Activated CD8-positive, alpha-beta memory T cell treated with anti-CD3 and anti-CD28 coated beads, Interleukin-2, amount 10 ng/mL, durations not matched to agents 7 days and 5 days (primary cell): Measurements from ENCODE around the gene STX10. TPM values are rescaled to one million over a fixed set of nuclear protein-coding genes. Genes with fewer than 3 reads are reported as not detected.
A peak's percentile ranks its signal among the peaks of the same experiment; 100 is the strongest.
"Not testable (repeated sequence)": the region's sequence is repeated elsewhere in the genome, so short reads cannot be mapped to it uniquely, and the experiment has no call there.

Source experiments
- ATAC-seq: fragments of 150-1000 bp; cut with Tn5 transposase; one replicate; pipeline ENCODE4 v1.10.0; 2021; ENCODE audit warnings: moderate library complexity
- CTCF ChIA-PET: fragments of 350-600 bp; sonication (Branson Sonifier 250); formaldehyde crosslinking; loops from one replicate; lab custom pipeline; 2021; ENCODE audit warnings: antibody characterized with exemption; lab: Charles Lee
- DNase-seq: peaks from one replicate; pipeline ENCODE4 v3.0.0-alpha.2; 2020
- H3K27ac Mint-ChIP-seq: one replicate; pipeline ENCODE4 v1.8.0; 2021; ENCODE audit warnings: mild to moderate bottlenecking, mixed read lengths
- H3K27me3 Mint-ChIP-seq: one replicate; pipeline ENCODE4 v1.8.0; 2021; ENCODE audit warnings: mixed read lengths
- H3K36me3 Mint-ChIP-seq: one replicate; pipeline ENCODE4 v1.8.0; 2021; ENCODE audit warnings: mild to moderate bottlenecking, mixed read lengths
- H3K4me1 Mint-ChIP-seq: one replicate; pipeline ENCODE4 v1.8.0; 2021; ENCODE audit warnings: mixed read lengths
- H3K4me3 Mint-ChIP-seq: one replicate; pipeline ENCODE4 v1.8.0; 2021; ENCODE audit warnings: mild to moderate bottlenecking, moderate library complexity, mixed read lengths
- H3K9me3 Mint-ChIP-seq: one replicate; pipeline ENCODE4 v1.8.0; 2022; ENCODE audit warnings: low read depth, mixed read lengths
- total RNA-seq, 2 experiments: library from RNA; stranded (reverse); gene quantifications; one replicate each; pipeline ENCODE4 v1.2.3, GENCODE V29; 2021

STX10 gene
- total RNA-seq, 2 experiments from 2014 or later, result 58.6 to 70.1 TPM

DNA sequence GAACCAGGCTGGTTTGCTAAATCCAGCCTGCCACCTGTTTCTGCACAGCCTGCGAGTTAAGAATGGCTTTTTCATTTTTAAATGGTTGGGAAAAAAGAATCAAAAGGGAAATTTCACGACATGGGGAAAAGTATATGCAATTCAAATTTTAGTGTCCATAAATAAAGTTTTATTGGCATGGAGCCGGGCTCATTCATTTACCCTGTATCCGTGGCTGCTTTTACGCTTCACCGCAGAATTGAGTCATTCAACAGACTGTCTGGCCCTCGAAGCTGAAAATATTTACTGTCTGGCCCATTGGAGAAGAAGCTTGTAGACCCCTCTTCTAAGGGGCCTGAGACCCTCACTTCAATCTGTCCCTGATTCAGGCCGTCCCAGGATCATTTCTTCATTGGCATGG is 26.2 kb upstream of the STX10 start:
- H3K4me3 Mint-ChIP-seq, result no peak overlapping the region
- CTCF ChIA-PET, result interaction anchor here (0.8 to 4.0 kb wide), 4 partner anchors 12 to 32 kb away, joined by 3 to 28 read pairs (median 4); no protein-coding TSS in a partner anchor
- H3K36me3 Mint-ChIP-seq, result no peaks in the 10 kb centered on the region
- H3K27me3 Mint-ChIP-seq, result no peaks in the 10 kb centered on the region
- ATAC-seq (no peak), DNase-seq (no peak)
- peaks cover 30% of the 10 kb centered on the region for H3K4me1 Mint-ChIP-seq
- no peak overlapping the region for H3K27ac Mint-ChIP-seq
- H3K9me3 Mint-ChIP-seq, result no peaks in the 10 kb centered on the region

- DNase-seq (no peak), ATAC-seq (no peak)
- H3K36me3 Mint-ChIP-seq, result no peaks in the 10 kb centered on the region
- CTCF ChIA-PET, result interaction anchor here (2.3 to 4.0 kb wide), 2 partner anchors 9 to 22 kb away, joined by 8 to 28 read pairs; no protein-coding TSS in a partner anchor
- peaks cover 48% of the 10 kb centered on the region for H3K4me1 Mint-ChIP-seq
- peak overlapping the region; percentile 71 for H3K4me3 Mint-ChIP-seq
- no peaks in the 10 kb centered on the region for H3K9me3 Mint-ChIP-seq
- H3K27ac Mint-ChIP-seq, result peak overlapping the region; percentile 95
- no peaks in the 10 kb centered on the region for H3K27me3 Mint-ChIP-seq
Observed at GRCh38 chr19:13173139-13173737, 23.1 kb upstream of the STX10 start.

- ATAC-seq (peak; percentile 5), DNase-seq (peak; percentile 82)
- peak overlapping the region; percentile 95 for H3K27ac Mint-ChIP-seq
- H3K27me3 Mint-ChIP-seq, result no peaks in the 10 kb centered on the region
- no peaks in the 10 kb centered on the region for H3K9me3 Mint-ChIP-seq
- peak overlapping the region; percentile 71 for H3K4me3 Mint-ChIP-seq
- peaks cover 53% of the 10 kb centered on the region for H3K4me1 Mint-ChIP-seq
- CTCF ChIA-PET, result interaction anchor here (0.7 to 4.0 kb wide), 4 partner anchors 9 to 69 kb away, joined by 4 to 28 read pairs (median 6); no protein-coding TSS in a partner anchor
- peaks cover 2% of the 10 kb centered on the region for H3K36me3 Mint-ChIP-seq
Observed at GRCh38 chr19:13172346-13173138, 22.4 kb upstream of the STX10 start.

- H3K4me1 Mint-ChIP-seq, result peaks cover 64% of the 10 kb centered on the region
- DNase-seq (no peak), ATAC-seq (no peak)
- H3K4me3 Mint-ChIP-seq, result no peak overlapping the region
- peak overlapping the region; percentile 77 for H3K27ac Mint-ChIP-seq
- H3K9me3 Mint-ChIP-seq, result no peaks in the 10 kb centered on the region
- CTCF ChIA-PET, result interaction anchor here (0.7 to 6.2 kb wide), 6 partner anchors 11 to 781 kb away, joined by 3 to 63 read pairs (median 4); no protein-coding TSS in a partner anchor
- peaks cover 2% of the 10 kb centered on the region for H3K36me3 Mint-ChIP-seq
- no peaks in the 10 kb centered on the region for H3K27me3 Mint-ChIP-seq
Observed at GRCh38 chr19:13171146-13171545, 21.0 kb upstream of the STX10 start.

DNA sequence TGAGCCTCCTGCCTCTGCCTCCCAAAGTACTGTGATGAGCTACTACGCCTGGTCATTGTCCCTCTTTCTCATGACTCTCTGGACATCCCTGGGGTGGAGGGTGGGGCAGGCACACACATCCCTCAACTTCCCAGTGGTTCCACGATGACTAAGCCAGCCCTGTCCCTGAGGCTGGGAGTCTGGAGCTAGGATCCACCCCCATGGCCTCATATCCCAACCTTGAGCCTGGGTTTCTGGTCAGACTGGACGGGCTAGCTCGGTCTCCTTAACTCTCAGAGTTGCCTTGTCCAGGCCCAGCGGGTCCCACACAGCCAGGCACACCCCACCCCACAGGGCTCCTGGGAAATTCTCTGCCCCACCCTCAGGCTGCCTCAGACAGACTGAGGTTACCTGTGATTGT is 19.6 kb upstream of the STX10 start:
- Mint-ChIP-seq H3K4me3 (no peak overlapping the region), H3K27me3 (no peaks in the 10 kb centered on the region)
- CTCF ChIA-PET, result interaction anchor here (0.8 to 6.2 kb wide), 6 partner anchors 11 to 108 kb away, joined by 3 to 63 read pairs (median 4); no protein-coding TSS in a partner anchor

DNA sequence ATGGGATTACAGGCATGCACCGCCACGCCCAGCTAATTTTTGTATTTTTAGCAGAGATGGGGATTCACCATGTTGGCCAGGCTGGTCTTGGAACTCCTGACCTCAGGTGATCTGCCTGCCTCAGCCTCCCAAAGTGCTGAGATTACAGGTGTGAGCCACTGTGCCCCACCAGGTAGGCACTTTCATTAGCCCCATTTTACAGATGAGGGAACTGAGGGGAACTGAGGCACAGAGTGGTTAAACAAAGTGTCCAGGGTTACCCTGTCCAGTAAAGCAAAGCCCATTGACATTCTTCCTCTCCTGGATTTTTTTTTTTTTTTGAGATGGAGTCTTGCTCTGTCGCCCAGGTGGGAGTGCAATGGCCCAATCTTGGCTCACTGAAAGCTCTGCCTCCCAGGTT is 16.0 kb upstream of the STX10 start:
- CTCF ChIA-PET, result interaction anchor here (6.2 to 6.3 kb wide), 3 partner anchors 10 to 28 kb away, joined by 25 to 63 read pairs (median 58); no protein-coding TSS in a partner anchor
- not testable (repeated sequence) for H3K36me3 Mint-ChIP-seq, ATAC-seq, H3K9me3 Mint-ChIP-seq, H3K4me3 Mint-ChIP-seq, DNase-seq, H3K27me3 Mint-ChIP-seq
- Mint-ChIP-seq H3K4me1 (peaks cover 83% of the 10 kb centered on the region), H3K27ac (peak overlapping the region; percentile 73)

More for the DNA sequence above, 19.6 kb upstream of the STX10 start:
- ATAC-seq, result no peak
- peaks cover 77% of the 10 kb centered on the region for H3K4me1 Mint-ChIP-seq
- H3K27ac Mint-ChIP-seq, result peak overlapping the region; percentile 99
- peaks cover 2% of the 10 kb centered on the region for H3K36me3 Mint-ChIP-seq
- H3K9me3 Mint-ChIP-seq, result no peaks in the 10 kb centered on the region
- DNase-seq, result no peak

DNA sequence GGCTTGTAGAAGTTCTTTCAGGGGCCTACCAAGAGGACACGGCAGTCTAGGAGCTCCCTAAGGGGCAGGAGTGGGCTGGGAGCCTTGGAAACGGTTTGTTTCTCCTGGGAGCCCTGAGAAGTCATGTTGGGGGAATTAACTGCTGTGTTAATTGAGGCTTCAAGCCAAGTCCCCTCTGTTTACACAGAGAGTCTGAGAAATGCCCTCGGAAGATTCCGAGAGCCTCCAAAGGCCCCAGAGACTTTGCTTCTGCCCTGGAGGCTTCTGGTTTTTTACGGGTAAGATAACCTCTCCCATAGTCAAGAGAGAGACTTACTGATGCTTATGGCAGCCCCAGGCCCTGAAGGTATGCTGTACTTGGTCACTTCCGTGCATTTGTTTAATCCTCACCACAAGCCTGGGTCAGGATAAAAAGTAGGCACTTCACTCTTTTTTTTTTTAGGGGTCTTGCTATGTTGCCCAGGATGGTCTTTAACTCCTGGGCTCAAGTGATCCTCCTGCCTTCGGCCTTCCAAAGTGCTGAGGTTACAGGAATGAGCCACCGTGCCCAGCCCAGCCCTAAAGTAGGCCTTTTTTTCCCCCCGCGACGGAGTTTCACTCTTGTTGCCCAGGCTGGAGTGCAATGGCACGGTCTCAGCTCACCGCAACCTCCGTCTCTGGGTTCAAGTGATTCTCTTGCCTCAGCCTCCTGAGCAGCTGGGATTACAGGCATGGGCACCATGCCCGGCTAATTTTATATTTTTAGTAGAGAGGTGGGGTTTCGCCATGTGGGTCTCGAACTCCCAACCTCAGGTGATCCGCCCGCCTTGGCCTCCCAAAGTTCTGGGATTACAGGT is 15.2 kb upstream of the STX10 start:
- ATAC-seq (no peak), DNase-seq (no peak)
- H3K27ac Mint-ChIP-seq, result peak overlapping the region; percentile 95
- peaks cover 83% of the 10 kb centered on the region for H3K4me1 Mint-ChIP-seq
- H3K27me3 Mint-ChIP-seq, result no peaks in the 10 kb centered on the region
- peaks cover 4% of the 10 kb centered on the region for H3K36me3 Mint-ChIP-seq
- CTCF ChIA-PET, result interaction anchor here (1.0 to 6.3 kb wide), 9 partner anchors 9 to 41 kb away, joined by 3 to 63 read pairs (median 23); partner anchors contain the start of genes IER2 and STX10
- H3K9me3 Mint-ChIP-seq, result no peaks in the 10 kb centered on the region
- H3K4me3 Mint-ChIP-seq, result peak overlapping the region; percentile 86

DNA sequence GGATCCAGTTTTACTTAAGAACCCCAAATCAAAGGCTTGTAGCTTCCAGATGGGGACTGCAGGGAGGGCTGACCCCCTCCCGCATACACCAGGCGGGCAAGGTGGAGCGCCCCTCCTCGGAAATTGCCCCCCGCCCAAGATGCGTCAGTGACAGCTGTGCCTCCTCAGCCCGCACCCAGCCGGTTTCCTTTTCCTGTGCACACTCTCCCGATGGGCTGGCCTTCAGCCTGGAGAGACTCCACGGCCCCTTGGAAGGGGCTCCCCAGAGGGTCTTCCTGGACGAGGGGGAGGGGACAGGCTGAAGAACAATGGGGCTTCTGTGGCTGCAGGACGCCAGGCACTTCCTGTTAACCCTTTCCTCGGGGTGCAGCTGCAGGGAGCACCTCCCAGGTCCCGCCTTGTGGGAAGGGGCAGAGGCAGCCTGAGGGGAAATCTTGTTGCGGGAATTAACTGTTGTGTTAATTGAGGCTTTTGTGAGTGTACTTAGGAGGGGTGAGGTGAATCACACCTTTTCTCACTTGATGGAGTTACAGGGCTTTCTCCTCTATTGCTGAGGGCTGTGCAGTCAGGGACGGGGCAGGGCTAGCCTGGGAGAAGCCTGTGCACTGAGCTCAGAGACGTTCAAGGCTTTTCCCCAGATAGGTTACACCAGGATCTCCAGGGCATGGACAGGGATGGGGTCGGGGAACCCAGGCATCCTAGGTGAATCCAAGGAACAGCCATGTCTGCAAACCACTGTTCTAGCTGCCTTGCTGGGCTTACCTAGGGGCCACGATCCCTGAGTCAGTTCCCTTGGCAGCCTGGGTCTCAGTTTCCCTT is 14.4 kb upstream of the STX10 start:
- H3K27me3 Mint-ChIP-seq, result no peaks in the 10 kb centered on the region
- peak overlapping the region; percentile 86 for H3K4me3 Mint-ChIP-seq
- H3K27ac Mint-ChIP-seq, result peak overlapping the region; percentile 95
- no peaks in the 10 kb centered on the region for H3K9me3 Mint-ChIP-seq
- H3K4me1 Mint-ChIP-seq, result peaks cover 81% of the 10 kb centered on the region
- CTCF ChIA-PET, result interaction anchor here (0.7 to 6.3 kb wide), 10 partner anchors 9 to 69 kb away, joined by 3 to 58 read pairs (median 6); partner anchors contain the start of genes IER2 and STX10
- H3K36me3 Mint-ChIP-seq, result peaks cover 7% of the 10 kb centered on the region
- DNase-seq (peak; percentile 66), ATAC-seq (no peak)

GRCh38 chr19:13163609-13164342 is 13.6 kb upstream of the STX10 start:
- peaks cover 7% of the 10 kb centered on the region for H3K36me3 Mint-ChIP-seq
- H3K27me3 Mint-ChIP-seq, result no peaks in the 10 kb centered on the region
- peaks cover 79% of the 10 kb centered on the region for H3K4me1 Mint-ChIP-seq
- DNase-seq, result peak; percentile 77
- ATAC-seq, result peak; percentile 13
- H3K27ac Mint-ChIP-seq, result peak overlapping the region; percentile 95
- CTCF ChIA-PET, result interaction anchor here (0.7 to 6.3 kb wide), 10 partner anchors 8 to 68 kb away, joined by 3 to 58 read pairs (median 6); partner anchors contain the start of genes IER2 and STX10
- no peaks in the 10 kb centered on the region for H3K9me3 Mint-ChIP-seq
- H3K4me3 Mint-ChIP-seq, result peak overlapping the region; percentile 86

DNA sequence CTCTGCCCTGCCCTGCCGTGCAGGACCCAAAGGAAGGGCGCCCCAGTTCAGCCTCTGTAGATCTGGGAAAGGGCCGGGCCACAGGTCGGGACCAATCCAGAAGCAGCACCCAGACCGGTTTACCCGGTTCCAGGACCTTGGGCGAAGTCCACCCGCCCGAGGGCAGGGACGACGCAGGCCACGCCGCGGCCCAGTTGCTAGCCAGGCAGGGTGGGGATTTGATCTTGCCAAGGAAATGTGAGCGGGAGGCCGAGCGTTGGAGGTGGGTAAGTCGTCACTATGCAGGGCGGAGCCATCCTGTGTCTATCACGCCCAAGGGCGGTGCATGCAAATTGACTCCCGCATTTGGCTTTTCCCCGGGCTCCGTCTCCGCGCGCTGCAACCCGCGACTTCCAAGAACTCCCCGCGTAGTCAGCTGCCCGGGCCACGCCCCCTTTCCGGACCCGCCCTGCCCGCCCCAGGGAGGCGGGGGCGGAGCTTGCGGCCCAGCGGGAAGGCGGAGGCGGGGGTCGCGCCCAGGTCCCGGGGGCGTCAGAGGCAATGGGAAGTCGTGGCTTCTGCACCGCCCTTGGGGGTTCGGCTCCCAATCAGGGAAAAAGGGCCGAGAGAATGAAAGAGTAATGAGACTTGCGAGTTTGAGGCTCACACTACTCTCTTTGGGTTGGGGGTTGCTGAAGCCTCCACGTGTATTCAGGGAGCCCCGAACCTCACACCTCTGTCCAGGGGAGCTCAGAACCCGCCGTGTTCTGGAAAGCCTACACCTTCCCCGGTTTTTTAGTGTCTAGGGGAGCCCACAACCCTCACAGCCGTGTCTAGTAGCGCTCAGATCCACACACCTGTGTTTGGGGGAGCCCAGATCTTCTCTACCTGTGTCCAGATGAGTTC is 12.8 kb upstream of the STX10 start:
- Mint-ChIP-seq H3K4me1 (peaks cover 78% of the 10 kb centered on the region), H3K36me3 (peaks cover 9% of the 10 kb centered on the region), H3K9me3 (no peaks in the 10 kb centered on the region), H3K27me3 (no peaks in the 10 kb centered on the region), H3K27ac (peak overlapping the region; percentile 95), H3K4me3 (peak overlapping the region; percentile 86)
- peak; percentile 97 for DNase-seq
- CTCF ChIA-PET, result interaction anchor here (0.8 to 6.3 kb wide), 7 partner anchors 7 to 115 kb away, joined by 3 to 58 read pairs (median 8); partner anchors contain the start of genes IER2 and STX10
- peak; percentile 68 for ATAC-seq
